Ammon's horn (tissue), 1 donor: ENCODE results near the gene RABGEF1.
"Not testable (repeated sequence)": the region's sequence is repeated elsewhere in the genome, so short reads cannot be mapped to it uniquely, and the experiment has no call there.

Source experiments
- DNase-seq: peaks from one replicate; pipeline ENCODE4 v3.0.0-alpha.2; 2016; ENCODE audit warnings: low spot score

Gene RABGEF1

DNA sequence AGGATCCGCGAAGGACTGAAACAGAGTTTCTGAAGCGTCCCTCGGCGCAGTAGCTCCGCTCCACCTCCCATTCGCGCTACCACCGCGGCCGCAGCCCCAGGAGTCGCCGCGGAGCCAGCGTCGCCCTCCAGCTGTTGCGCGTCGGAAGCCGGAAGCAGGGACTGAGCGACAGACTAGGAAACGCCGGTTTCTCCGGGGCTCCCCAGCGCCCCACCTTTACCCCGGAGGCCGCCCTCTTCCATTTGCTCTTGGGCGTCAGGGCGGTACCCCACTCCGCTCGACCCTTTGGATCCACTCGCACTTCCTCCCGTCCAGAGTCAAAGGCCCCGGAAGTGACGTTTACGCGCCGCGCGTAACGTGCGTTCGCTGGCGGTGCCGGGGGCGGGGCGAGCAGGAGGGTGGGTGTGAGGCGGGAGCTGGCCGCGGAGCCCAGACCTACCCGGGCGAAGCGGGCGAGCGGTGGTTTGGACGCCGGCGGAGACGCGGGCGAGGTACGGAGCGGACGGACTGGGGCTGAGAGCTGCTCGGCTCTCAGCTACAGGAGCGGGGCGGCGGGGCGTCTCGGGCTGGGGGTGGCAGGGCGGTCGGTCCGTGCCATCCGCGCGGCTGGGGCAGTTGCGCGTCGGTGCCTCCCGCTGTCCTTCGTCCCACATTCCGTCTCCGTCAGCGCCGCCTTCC, at the start of gene RABGEF1:
RABGEF1 (plus strand) TSS at position 432 of the 678 bp plus-strand sequence. CDS start 31,167 bp downstream, outside the sequence.
- DNase-seq, result peak; percentile 98

DNA sequence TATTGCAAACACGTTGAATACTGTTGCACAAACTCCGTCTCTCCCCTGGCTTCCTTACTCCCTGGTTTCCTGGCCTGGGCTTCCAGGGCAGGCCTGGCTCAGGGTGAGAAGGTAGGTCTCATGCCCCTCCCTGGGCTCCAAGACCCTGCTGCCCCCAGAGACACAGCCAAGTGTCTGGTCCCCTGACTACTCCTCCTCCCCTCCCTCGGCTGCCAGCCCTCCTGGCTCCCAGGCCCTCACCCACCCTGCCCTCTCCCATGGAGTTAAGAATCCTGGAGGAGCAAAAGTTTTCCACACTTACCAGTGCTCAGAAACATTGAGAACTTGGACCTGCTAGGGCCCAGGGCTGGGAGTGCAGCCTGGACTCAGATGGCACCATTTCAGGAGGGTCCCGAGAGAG, 47.2 kb upstream of the RABGEF1 start:
- no peak for DNase-seq

GRCh38 chr7:66694286-66694685, 46.2 kb upstream of the RABGEF1 start:
- no peak for DNase-seq

GRCh38 chr7:66695417-66695816, 45.1 kb upstream of the RABGEF1 start:
- DNase-seq, result not testable (repeated sequence)

- DNase-seq, result not testable (repeated sequence)
Measured at GRCh38 chr7:66696134-66696533, 44.4 kb upstream of the RABGEF1 start.

DNA sequence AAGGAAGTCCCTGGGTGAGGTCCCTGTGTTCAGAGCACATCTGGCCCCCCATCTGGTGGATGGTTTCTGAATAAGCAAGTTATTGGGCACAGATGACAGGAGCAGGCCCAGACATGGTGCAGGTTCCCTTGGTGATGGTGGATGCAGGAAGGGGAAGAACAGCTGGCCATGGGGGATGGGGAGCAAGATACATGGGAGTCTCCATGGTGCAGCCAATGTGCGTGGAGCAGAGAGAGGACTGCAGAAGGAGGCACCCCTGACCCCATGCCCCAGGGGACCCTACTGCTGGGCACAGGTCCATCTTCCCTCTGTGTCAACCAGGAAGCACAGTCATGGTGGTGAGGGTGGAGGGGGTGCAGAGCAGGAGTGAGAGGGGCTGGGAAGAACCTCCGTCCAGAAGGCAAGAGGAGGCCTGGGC, 43.8 kb upstream of the RABGEF1 start:
- DNase-seq, result no peak

- peak; percentile 84 for DNase-seq
Measured at GRCh38 chr7:66697449-66698438, 42.8 kb upstream of the RABGEF1 start.

- no peak for DNase-seq
Measured at GRCh38 chr7:66698652-66699205, 41.8 kb upstream of the RABGEF1 start.

GRCh38 chr7:66699998-66700397, 40.5 kb upstream of the RABGEF1 start:
- DNase-seq, result peak; percentile 50

DNA sequence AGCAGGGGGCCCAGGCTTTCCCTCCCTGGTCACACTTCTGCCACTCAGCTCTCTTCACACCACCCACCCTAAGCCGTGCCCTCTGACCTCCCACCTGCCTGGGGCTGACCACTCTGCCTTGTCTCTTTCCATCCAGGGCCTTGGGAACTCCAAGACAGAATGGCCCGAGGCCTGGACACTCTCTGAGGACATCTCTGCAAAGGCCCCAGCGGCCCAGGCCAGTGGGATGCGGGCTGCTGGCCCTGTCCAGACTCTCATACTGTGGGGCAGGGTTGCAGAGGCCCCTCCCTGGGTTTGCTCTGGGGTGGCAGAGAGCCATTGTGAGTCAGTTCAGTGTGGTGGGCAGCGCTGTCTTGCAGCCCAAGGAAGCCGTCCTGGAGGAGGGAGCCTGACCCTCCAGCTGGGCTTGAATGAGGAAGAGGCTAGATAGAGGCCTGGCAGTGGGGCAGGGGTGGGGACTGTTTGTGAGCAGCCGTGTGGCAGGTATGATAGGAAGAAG, 39.9 kb upstream of the RABGEF1 start:
- no peak for DNase-seq

GRCh38 chr7:66707825-66708224, 32.7 kb upstream of the RABGEF1 start:
- DNase-seq, result no peak

GRCh38 chr7:66710752-66711151, 29.8 kb upstream of the RABGEF1 start:
- DNase-seq, result not testable (repeated sequence)

DNA sequence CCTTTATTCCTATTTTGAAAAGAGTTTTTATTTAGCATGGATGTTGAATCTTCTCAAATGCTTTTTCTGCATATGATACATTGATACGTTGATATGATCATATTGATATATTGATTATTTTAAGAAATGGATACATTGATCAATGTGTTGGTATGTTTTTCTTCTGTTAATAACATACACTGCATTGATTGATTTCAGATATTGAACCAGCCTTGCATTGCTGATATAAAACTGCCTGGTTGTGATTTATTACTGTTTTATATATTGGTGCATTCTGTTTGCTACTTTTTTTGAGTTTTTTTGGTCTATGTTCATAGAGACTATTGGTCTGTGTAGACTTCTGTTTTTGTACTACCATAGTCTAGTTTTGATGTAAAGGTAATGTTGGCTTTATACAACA, 26.8 kb upstream of the RABGEF1 start:
- DNase-seq, result no peak

- DNase-seq, result not testable (repeated sequence)
Measured at GRCh38 chr7:66716634-66717033, 23.9 kb upstream of the RABGEF1 start.

DNA sequence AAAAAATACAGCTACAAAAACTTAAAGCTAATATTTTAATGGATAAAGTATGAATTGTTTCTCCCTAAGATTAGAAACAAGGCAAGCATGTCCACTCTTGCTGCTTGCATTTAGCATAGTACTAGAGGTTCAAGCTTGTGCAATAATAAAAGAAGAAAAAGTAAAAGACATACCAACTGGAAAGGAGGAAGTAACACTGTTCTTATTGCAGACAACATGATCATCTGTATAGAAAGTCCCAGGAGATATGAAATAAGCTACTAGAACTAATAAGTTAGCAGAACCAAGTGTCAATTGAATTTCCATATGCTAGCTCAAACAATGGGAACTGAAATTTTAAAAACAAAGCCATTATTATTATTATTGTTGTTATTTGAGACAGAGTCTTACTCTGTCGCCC, 20.0 kb upstream of the RABGEF1 start:
- no peak for DNase-seq

DNA sequence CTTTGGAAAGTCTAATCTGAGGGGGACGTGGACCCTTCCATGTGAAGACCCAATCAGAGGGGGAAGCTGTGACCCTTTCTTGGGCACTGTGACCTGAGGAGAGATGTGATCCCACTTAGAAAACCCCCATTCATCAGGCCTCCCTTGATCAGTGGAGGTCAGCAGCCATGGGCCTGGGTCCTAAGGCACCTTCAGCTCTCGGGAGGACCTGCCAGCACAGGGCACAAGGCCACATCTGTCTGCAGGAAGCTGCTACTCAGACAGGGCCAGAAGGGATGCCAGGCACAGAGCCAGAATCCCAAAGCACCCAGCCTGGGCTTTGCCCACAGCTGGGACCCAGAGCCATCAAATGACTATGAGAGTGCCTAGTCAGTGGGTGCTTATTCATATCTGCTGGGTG, 14.7 kb upstream of the RABGEF1 start:
- DNase-seq, result no peak

- DNase-seq, result no peak
Measured at GRCh38 chr7:66727058-66727457, 13.5 kb upstream of the RABGEF1 start.

- DNase-seq, result no peak
Measured at GRCh38 chr7:66728571-66728970, 12.0 kb upstream of the RABGEF1 start.

GRCh38 chr7:66729274-66729673, 11.3 kb upstream of the RABGEF1 start:
- DNase-seq, result no peak

GRCh38 chr7:66731986-66732385, 8.5 kb upstream of the RABGEF1 start:
- no peak for DNase-seq

DNA sequence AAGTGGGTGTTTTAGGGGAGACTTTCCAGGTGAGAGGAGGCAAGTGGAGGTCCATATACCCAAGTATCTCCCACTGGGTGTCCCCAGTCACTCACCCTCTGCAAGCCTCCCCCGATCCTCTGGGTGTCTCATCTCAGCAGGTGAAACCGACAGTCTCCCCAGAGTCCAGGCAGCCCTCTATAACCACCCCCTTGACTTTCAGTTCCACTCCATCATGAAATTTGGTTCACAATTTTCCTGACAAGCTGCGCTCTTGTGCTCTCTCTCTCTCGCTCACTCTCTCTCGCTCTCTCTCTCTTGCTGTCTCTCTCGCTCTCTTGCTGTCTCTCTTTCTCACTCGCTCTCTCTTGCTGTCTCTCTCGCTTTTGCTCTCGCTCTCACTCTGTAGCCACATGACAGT, 8.1 kb upstream of the RABGEF1 start:
- no peak for DNase-seq

DNA sequence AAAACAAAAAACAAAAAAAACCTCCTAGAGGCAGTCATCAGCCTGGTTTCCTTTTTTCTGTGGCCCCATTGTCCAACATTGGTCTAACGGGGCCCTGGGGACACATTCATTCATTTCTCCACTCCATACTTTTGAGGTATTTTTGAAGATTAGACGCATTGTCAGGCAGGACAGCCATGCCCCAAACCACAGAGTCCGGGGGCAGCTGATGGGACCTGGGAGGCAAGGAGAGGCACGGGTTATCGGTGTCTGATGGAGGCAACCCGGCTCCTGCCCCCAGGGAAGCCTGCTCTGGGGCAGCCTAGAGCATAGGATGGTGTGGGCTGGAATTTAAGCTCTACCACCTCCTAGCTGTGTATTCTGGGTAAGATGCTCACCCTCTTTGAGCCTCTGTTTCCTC, 6.5 kb upstream of the RABGEF1 start:
- DNase-seq, result no peak

GRCh38 chr7:66735154-66735553, 5.4 kb upstream of the RABGEF1 start:
- no peak for DNase-seq
